ENCODE data around the gene BTNL8.
"Not testable (repeated sequence)": the region's sequence is repeated elsewhere in the genome, so short reads cannot be mapped to it uniquely, and the experiment has no call there.

Gene BTNL8

DNA sequence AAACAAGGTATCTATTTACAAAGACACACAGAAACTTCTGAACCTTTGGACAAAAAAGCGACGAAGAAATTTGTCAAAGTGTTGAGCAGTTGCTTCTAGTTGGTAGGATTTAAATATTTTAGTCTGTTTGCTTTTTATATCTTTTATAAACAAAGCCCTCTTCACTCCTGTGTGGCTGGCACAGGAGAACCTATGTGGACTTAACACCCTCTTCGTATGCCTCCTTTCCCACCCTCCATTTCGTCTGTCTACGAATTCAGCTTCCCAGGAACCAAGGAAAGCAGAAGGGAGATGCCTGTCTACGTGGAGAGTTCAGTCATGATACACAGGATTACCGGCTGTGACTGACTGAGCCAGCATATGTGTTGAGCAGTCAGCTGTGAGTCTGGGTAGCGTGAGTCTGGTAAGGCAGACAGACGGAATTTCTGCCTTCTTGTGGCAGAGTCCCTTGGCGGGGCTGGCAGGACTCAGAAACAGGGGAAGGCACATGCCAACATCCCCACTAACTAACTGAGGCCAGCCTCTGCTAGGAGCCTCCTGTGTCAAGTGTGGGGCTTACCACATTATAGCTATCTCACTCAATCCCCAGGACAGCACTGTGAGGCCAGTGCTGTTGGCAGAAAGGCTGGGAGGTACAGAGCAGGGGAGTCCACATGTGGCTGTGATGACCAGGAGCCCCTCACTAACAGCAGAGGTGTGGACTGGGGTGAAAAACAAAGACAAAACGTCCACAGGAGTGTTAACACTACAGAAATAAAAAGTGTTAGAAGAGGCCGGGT lies 24.0 kb upstream of the BTNL8 start:
- DNase-seq (ENCODE audit: low read depth, low spot score) = no peak

DNA sequence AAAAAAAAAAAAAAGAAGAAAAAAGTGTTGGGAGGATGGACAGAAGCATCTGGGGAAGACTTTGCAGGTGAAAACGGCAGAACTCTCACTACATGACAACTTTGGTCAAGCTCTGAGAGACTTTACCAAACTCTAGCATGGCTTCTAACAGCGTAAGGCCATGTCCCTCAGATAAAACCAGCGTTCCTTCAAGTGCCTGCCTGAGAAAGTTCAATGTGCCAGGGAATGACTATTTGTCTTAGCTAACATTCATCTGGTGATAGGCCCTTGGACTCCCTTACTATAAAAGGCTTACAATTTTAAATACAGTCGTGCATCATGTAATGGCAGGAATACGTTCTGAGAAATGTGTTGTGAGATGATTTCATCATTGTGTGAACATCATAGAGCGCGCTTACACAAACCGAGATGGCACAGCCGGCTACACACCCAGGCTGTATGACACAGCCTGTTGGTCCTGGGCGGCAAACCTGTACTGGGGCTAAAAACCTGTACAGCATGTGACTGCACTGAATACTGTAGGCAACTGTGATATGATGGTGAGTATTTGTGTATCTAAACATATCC lies 23.0 kb upstream of the BTNL8 start:
- no peak for DNase-seq (ENCODE audit: low read depth, low spot score)

DNA sequence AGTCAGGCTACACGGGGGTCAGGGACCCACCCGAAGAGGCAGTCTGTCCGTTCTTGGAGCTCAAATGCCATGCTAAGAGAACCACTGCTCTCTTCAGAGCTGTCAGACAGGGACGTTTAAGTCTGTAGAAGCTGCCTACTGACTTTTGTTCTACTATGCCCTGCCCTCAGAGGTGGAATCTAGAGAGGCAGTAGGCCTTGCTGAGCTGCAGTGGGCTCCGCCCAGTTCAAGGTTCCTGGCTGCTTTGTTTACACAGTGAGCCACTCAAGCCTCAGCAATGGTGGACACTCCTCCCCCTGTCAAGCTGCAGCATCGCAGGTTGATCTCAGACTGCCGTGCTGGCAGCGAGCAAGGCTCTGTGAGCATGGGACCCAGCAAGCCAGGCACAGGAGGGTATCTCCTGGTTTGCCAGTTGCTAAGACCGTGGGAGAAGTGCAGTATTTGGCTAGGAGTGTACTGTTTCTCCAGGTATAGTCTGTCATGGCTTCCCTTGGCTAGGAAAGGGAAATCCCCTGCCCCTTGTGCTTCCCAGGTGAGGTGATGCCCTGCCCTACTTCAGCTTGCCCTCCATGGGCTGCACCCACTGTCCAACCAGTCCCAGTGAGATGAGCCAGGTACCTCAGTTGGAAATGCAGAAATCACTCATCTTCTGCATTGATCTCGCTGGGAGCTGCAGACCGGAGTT lies 13.0 kb upstream of the BTNL8 start:
- DNase-seq (ENCODE audit: low read depth, low spot score) = not testable (repeated sequence)

DNA sequence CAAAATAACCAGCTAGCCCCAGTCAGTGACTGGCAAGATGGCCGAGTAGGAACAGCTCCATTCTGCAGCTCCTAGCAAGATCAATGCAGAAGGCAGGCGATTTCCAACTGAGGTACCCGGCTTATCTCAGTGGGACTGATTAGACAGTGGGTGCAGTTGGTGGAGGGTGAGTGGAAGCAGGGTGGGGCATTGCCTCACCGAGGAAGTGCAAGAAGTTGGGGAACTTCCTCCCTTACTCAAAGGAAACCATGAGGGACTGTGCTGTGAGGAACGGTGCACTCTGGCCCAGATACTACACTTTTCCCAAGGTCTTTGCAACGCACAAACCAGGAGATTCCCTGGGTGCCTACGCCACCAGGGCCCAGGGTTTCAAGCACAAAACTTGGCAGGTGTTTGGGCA lies 9.6 kb upstream of the BTNL8 start:
- DNase-seq (ENCODE audit: low read depth, low spot score) = no peak

DNA sequence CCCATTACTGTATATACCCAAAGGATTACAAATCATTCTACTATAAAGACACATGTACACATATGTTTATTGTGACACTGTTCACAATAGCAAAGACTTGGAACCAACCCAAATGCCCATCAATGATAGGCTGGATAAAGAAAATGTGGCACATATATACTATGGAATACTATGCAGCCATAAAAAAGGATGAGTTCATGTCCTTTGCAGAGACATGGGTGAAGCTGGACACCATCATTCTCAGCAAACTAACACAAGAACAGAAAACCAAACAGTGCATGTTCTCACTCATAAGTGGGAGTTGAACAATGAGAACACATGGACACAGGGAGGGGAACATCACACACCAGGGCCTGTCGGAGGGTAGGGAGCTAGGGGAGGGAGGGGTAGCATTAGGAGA lies 3.6 kb upstream of the BTNL8 start:
- DNase-seq (ENCODE audit: low read depth, low spot score) = not testable (repeated sequence)

DNA sequence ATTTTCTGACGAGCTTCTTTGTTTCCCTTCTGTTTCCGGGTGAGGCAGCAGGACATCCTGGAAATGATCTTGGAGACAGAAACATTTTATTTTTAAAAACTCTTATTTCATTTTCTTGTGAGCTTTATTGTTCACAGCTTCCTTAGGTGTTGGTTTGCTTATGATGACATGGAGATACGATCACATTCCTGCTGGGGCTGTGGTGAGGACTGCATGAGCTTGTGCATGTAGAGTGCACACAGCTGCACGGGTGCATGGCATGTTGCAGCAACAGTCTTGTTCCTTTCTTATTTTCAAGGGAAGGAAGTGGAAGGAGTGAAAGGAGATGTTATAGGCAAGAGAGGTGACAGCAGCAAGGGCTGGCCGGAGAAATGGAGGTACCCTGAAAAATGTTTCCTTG lies 1.2 kb downstream of the BTNL8 start:
- no peak for DNase-seq (ENCODE audit: low read depth, low spot score)

DNA sequence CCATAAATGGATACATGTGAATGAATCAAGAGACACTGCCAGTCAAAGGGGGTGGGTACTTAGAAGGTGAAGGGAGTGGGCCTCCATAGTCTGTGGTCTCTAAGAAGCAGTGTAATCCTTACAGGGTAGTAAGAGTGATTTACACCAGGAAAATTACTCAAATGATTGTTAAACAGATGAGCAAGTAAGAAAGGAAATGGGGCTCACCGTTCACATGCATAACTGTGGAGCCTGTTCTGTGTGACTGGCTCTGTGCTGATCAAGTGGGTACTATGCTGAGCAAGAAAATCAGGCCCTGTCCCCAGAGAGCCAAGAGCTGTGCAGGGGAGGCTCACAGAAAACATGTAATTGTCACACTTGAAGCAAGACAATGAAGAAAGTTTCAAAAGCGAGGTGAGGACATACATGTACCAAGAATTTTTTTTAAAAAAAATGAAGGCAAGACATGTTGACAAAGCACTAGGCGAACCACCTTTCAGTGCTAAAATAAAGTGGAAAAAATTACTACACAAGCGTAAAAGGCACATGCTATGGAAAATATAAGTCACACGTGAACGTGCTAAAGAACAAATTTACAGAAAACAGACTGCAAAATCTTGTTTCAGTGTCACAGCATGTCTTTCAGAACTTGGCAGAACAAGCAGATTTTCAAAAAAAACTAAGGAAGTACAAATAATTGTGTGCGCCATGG lies 2.5 kb downstream of the BTNL8 start:
- no peak for DNase-seq (ENCODE audit: low read depth, low spot score)

DNA sequence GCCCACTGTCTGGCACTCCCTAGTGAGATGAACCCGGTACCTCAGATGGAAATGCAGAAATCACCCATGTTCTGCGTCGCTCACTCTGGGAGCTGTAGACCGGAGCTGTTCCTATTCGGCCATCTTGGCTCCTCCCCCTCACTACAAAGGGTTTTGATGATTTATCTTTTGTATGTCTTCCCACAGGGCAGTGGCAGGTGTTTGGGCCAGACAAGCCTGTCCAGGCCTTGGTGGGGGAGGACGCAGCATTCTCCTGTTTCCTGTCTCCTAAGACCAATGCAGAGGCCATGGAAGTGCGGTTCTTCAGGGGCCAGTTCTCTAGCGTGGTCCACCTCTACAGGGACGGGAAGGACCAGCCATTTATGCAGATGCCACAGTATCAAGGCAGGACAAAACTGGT lies 9.4 kb downstream of the BTNL8 start:
- DNase-seq (ENCODE audit: low read depth, low spot score) = no peak

DNA sequence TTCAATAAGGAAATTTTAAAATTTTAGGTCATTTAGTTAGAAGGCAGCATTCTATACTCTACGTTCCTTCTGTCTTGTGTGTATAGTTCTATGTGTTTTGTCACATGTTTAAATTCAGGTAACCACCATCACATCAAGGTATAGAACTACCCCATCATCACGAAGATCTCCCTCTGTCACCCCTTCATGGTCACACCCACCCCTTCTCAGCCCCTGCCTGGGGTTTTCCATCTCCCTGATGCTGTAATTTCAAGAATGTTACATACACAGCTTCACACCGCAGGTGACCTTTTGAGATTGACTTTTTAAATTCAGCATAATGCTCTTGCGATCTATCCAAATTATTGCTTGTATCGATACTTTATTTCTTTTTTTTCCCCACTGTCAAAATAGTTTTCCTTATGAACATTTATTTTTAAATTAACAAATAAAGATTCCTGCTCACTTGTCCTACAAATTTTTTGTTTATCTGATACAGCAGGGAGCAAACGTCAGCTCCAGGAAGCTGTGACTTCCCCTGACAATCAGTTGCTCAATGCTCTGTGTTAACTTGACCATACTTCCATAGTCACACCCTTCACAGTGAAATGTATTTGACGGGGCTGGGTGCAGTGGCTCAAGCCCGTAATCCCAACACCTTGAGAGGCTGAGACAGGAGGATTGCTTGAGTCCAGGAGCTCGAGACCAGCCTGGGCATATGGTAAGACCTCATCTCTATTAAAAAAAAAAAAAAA lies 10.2 kb downstream of the BTNL8 start:
- no peak for DNase-seq (ENCODE audit: low read depth, low spot score)

DNA sequence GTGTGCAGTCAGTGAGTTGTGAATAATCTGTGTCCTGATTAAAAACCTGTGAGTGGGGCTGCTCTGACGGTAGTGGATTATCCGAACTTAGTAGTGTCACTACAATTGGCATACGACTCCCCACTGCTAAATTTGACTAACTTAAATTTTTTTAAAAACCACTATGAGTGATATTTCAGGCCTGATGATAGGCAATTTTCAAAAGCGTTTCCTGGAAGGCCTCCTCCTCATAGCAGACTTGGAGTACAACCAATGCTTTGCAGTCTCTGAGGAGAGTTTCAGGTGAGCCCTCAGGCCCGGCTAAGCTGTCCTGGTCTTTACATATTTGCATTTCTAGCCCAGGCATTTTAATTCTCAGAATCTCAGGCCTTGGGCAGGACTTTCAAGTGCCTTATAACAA lies 10.8 kb downstream of the BTNL8 start:
- DNase-seq (ENCODE audit: low read depth, low spot score) = no peak

DNA sequence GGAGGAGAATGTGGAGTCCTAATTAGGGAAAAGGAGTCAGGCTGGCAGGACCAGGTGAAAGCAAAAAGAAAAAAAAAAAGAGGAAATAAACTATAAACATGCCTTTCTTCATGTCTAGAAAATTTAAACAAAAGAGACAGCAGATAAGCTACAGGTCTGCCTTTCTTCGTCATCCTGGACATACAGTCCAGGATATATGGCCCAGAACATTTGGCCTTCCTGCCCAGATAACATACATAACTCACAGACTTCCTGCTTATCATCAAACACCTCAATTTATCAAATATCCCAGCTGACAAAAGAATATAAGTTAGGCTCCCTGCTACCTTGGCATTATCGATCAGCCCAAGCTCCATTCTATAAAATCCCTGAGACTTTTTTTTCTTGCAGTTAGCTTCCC lies 11.2 kb downstream of the BTNL8 start:
- DNase-seq (ENCODE audit: low read depth, low spot score) = no peak

DNA sequence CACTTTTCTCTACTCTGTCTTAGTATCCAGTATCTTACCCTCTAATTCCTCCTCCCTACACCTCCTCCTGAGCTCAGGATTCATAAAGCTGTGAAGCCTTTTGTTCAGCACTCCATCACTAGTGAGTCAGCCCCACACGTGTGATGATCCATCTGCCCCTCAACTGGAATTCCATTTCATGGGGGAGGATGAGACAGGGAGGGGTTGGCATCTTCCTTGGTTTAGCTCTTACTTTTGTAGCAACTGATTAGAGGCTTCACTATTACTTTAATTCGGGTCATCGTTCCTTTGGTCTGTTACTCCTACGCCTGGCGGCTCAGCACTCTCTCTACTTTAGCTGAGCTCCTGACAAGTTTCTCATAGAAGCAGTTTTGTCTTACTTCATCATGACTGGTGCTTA lies 11.8 kb downstream of the BTNL8 start:
- no peak for DNase-seq (ENCODE audit: low read depth, low spot score)

DNA sequence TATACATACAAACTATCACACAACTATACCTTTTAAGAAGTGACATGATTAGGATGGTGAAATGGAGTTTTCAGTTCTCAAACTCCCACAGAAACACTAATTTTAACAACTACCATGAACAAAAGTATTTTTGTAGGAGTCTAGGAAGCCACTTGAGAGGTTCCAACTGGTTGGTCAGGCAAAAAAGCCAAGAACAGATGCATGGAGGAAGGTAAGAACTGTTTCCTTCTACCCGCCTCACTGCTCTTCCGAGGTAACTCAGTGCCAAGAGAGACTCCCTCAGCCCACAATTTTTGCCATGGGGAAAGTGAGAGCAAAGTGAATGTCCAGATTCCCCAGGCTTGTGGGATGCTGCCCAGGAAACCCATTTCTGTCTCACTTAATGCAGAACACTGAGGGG lies 15.7 kb downstream of the BTNL8 start:
- no peak for DNase-seq (ENCODE audit: low read depth, low spot score)

DNA sequence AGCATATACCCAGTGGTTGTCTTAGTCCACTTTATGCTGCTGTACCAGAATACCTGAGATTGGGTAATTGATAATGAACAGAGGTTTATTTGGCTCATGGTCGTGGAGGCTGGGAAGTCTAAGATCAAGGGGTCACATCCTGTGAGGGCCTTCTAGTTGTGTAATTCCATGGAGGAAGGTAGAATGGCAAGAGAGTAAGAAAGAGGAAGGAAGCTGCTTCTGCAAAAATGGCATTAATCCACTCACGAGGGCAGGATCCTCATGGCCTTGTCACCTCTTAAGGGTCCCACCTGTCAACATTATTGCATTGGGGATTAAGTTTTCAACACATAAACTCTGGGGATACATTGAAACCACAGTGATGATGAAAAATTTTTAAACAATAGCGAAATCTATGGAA lies 17.0 kb downstream of the BTNL8 start:
- no peak for DNase-seq (ENCODE audit: low read depth, low spot score)

DNA sequence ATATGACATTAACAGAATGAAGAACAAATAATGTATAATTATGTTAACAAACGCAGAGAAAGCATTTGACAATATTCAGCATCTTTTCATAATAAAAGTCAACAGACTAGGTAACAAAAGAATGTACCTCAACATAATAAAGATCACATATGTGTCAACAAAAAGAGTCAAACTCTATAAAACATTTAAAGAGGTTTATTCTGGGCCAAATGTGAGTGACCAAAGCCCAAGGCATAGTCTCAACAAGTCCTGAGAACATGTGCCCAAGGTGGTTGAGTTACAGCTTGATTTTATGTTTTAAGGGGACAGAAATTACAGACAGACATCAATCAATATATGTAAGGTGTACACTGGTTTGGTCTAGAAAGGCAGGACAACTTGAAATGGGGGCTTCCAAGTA lies 19.4 kb downstream of the BTNL8 start:
- no peak for DNase-seq (ENCODE audit: low read depth, low spot score)

DNA sequence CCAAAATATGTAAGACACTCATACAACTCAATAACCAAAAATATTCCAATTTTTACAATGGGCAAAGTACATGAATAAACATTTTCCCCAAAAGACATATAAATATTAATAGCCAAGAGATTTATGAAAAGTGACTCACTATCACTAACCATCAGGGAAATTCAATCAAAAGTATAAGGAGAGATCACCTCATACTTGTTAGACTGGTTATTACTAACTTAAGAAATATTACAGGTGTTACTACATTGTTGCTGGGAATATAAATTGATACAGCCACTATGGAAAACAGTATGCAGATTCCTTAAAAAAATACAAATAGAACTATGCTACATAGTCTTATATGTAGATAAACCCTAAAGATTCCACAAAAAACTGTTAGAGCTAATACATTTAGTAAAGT lies 21.8 kb downstream of the BTNL8 start:
- no peak for DNase-seq (ENCODE audit: low read depth, low spot score)

DNA sequence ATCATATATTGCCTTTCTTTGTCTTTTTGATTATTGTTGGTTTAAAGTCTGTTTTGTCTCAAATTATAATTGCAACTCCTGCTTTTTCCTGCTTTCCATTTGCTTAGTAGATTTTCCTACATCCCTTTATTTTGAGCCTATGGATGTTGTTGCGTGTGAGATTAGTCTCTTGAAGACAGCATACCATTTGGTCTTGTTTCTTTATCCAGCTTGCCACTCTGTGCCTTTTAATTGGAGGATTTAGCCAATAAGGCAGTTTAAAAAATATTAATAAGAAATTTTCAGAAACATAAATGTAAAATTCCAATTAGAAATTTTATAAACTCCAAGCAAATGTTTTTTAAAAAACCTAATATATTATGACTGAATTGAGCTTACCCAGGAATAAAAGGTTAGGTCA lies 24.0 kb downstream of the BTNL8 start:
- DNase-seq (ENCODE audit: low read depth, low spot score) = no peak

DNA sequence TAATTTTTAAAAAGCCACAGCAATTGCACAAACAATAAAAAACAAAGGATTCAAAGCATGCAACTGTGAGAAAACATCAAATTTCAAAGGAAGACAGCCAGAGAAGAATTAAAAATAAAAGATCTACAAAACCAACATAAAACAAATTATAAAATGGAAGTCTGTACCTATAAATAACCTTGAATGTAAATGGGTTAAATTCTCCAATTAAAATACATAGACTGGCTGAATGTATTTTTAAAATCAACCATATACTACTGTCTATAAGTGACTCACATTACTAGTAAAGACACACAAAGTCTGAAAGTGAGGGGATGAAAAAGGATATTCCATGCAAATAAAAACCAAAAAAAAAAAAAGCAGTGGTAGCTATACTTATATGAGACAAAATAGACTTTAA lies 33.7 kb downstream of the BTNL8 start:
- DNase-seq (ENCODE audit: low read depth, low spot score) = no peak

DNA sequence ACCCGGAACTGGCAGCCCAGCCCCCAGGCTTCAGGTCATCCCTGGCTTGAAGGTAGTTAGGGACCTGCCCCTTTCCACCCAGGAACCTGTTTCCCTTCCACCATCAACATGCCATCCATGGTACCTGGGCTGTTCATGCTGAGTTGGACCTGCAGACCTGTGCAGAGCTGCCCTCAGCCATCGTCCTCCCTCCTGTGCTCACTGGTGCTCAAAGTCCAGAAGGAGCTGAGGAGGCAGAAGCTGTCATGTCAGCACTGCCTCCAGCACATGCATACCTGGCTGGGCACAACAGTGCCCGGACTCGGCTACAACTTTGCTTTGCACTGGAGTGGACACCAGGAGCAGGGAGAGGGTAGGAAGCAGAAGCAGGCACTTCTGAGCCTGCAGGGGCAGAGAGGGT lies 36.2 kb downstream of the BTNL8 start:
- no peak for DNase-seq (ENCODE audit: low read depth, low spot score)

DNA sequence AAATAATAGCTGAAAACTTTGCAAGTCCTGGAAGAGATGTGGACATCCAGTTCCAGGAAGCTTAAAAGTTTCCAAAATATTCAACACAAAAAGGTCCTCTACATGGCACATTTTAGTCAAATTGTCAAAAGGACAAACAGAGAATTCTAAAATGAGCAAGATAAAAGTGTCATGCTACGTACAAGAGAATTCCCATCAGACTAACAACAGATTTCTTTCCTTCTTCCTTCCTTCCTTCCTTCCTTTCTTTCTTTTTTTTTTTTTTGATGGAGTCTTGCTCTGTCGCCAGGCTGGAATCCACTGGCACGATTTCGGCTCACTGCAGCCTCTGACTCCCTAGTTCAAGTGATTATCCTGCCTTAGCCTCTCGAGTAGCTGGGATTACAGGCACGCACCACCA lies 39.3 kb downstream of the BTNL8 start:
- no peak for DNase-seq (ENCODE audit: low read depth, low spot score)

DNA sequence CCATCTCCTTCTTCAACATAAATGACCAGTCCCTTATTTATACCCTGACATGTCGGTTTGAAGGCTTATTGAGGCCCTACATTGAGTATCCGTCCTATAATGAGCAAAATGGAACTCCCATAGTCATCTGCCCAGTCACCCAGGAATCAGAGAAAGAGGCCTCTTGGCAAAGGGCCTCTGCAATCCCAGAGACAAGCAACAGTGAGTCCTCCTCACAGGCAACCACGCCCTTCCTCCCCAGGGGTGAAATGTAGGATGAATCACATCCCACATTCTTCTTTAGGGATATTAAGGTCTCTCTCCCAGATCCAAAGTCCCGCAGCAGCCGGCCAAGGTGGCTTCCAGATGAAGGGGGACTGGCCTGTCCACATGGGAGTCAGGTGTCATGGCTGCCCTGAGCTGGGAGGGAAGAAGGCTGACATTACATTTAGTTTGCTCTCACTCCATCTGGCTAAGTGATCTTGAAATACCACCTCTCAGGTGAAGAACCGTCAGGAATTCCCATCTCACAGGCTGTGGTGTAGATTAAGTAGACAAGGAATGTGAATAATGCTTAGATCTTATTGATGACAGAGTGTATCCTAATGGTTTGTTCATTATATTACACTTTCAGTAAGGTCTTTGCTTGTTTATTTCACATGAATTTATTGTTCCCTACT lies 51.5 kb downstream of the BTNL8 start:
- no peak for DNase-seq (ENCODE audit: low read depth, low spot score)
